GOT3 (cell line): ENCODE results near the gene SLC9A3.

Experiments
- DNase-seq: peaks from one replicate; lab custom pipeline; 2025; ENCODE audit warnings: mixed read lengths; lab: John Stamatoyannopoulos, UW

SLC9A3 gene

GRCh38 chr5:554284-554988, 30.2 kb upstream of the SLC9A3 start:
- DNase-seq = no peak

- no peak for DNase-seq
Observed at GRCh38 chr5:553874-554273, 29.6 kb upstream of the SLC9A3 start.

- DNase-seq = no peak
Observed at GRCh38 chr5:551406-551805, 27.2 kb upstream of the SLC9A3 start.

- DNase-seq = no peak
Observed at GRCh38 chr5:549229-549628, 25.0 kb upstream of the SLC9A3 start.

GRCh38 chr5:548256-548655, 24.0 kb upstream of the SLC9A3 start:
- no peak for DNase-seq

GRCh38 chr5:547086-547924, 23.1 kb upstream of the SLC9A3 start:
- DNase-seq = no peak

GRCh38 chr5:546376-546908, 22.2 kb upstream of the SLC9A3 start:
- DNase-seq = no peak

GRCh38 chr5:545641-546375, 21.6 kb upstream of the SLC9A3 start:
- no peak for DNase-seq

GRCh38 chr5:544675-545355, 20.6 kb upstream of the SLC9A3 start:
- no peak for DNase-seq

GRCh38 chr5:543755-544674, 19.8 kb upstream of the SLC9A3 start:
- DNase-seq = no peak

GRCh38 chr5:543351-543750, 19.1 kb upstream of the SLC9A3 start:
- DNase-seq = no peak

- no peak for DNase-seq
Observed at GRCh38 chr5:542319-543311, 18.4 kb upstream of the SLC9A3 start.

GRCh38 chr5:541539-542318, 17.5 kb upstream of the SLC9A3 start:
- DNase-seq = no peak

- DNase-seq = no peak
Observed at GRCh38 chr5:540906-541538, 16.8 kb upstream of the SLC9A3 start.

GRCh38 chr5:540071-540905, 16.0 kb upstream of the SLC9A3 start:
- DNase-seq = no peak

GRCh38 chr5:539469-540070, 15.3 kb upstream of the SLC9A3 start:
- DNase-seq = no peak
